Measurements from ENCODE around the gene C4orf17. TPM values are rescaled to one million over a fixed set of nuclear protein-coding genes. Genes with fewer than 3 reads are reported as not detected.

Gene C4orf17
- total RNA-seq (2014; rRNA removed; shearing (Covaris generic)) = not detected in 2 replicates
- total RNA-seq (2022) = not detected in 2 replicates
- not detected for Bru-seq, nascent RNA
- not detected for BruChase-seq, experiment 1, labeled RNA remaining after a 6-hour chase
- not detected for BruChase-seq, experiment 2, labeled RNA remaining after a 2-hour chase
- long read RNA-seq = 0 reads

DNA sequence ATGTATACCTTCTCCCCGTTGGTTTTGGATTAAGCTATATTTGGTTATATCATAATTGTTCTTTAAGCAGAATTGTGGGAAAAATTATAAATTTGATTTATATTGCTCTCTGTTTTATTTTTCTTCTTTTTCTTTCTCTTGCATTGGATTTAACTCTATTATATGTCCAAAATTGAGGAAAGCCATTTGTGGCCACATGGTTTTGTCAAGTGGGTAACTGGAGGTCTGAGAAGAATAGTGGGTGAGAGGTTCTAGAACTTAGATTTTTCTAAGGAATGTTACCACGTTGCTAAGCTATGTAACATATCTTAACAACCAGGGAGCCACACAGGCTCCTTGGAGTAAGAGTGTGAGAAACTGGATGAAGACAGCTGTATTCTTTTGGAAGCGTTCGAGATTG, at the start of gene C4orf17:
C4orf17 (plus strand) TSS at position 301 of the 400 bp plus-strand sequence. CDS start 2,061 bp downstream, outside the sequence.
- ChIA-PET POLR2A (interaction anchor here (0.6 kb wide), 2 partner anchors 221 to 293 kb away, joined by 3 read pairs; no protein-coding TSS in a partner anchor), CTCF (ENCODE audit: unreplicated experiment) (no interaction called here)
- Histone ChIP-seq H3K27ac (ENCODE audit: low read depth, low read length, poor library complexity, severe bottlenecking) (no peak within 1 kb of the TSS), H3K9me2 (ENCODE audit: insufficient read depth, low read length) (no peaks in the 10 kb centered on the region), H3K79me2 (ENCODE audit: insufficient read depth, low read depth, low read length) (no peaks in the 10 kb centered on the region), H3K4me2 (ENCODE audit: low read length) (no peak within 1 kb of the TSS), H3K4me3 (ENCODE audit: low read depth, low read length, poor library complexity, severe bottlenecking) (no peak within 1 kb of the TSS), H3K4me1 (ENCODE audit: insufficient read depth, low read length, poor library complexity, severe bottlenecking) (no peaks in the 10 kb centered on the region), H2AFZ (ENCODE audit: low read length) (no peak within 1 kb of the TSS), H3K36me3 (ENCODE audit: insufficient read depth, low read length) (no peaks in the 10 kb centered on the region), H3K9me3 (ENCODE audit: low read length) (no peaks in the 10 kb centered on the region), H4K20me1 (ENCODE audit: insufficient read depth, low read length) (no peaks in the 10 kb centered on the region)
- no peak for TF ChIP-seq EZH2phosphoT487 (IDR thresholded peaks at IDR 0.05; ENCODE audit: borderline replicate concordance, low read depth, low read length)
- TF ChIP-seq, protein P1, sequence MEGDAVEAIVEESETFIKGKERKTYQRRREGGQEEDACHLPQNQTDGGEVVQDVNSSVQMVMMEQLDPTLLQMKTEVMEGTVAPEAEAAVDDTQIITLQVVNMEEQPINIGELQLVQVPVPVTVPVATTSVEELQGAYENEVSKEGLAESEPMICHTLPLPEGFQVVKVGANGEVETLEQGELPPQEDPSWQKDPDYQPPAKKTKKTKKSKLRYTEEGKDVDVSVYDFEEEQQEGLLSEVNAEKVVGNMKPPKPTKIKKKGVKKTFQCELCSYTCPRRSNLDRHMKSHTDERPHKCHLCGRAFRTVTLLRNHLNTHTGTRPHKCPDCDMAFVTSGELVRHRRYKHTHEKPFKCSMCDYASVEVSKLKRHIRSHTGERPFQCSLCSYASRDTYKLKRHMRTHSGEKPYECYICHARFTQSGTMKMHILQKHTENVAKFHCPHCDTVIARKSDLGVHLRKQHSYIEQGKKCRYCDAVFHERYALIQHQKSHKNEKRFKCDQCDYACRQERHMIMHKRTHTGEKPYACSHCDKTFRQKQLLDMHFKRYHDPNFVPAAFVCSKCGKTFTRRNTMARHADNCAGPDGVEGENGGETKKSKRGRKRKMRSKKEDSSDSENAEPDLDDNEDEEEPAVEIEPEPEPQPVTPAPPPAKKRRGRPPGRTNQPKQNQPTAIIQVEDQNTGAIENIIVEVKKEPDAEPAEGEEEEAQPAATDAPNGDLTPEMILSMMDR (conservative IDR thresholded peaks at IDR 0.05; ENCODE audit: low read length) = no peak
- DNase-seq (ENCODE audit: low spot score) = no peak
- intact Hi-C loops (cut with micrococcal nuclease; ENCODE audit: unreplicated experiment) = no loop called here
- BruUV-seq (replicated peaks) = no TSS peak

DNA sequence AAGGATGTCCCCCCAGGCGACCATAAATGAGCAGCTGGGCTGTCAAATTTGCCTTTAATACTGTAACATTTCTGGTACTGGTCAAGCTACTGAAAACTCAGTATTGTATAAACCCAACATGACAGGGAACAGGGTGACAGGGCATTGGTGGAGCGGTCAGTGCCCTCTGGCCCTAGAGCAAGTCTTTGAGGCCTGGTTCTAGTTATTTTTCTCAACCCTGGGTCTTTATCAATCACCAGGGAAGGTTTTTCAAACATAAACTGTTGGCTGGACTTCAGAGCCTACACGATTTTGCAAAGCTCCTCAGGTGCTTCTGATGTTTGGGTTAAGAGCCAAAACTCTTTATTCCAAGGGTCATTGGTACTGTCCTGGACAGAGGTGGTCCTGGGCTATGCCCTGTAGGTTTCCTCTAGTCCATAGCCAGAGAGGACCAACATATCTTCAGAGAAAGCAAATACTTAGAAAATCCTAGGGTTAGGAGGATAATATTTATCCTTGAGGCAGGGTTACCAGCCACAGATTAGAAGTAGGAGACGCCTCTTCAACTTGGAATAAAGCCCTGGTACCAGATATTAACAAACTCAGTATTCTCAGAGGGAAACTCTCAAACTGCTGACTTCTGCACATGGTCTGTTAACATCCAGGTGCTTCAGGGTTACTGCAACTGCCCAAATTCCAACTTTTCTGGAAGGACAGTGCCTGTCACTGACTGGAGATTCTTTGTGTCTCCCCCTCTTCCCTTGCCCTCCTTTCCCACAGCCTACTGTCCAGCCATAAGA, 49.0 kb upstream of the C4orf17 start:
- intact Hi-C loops (cut with micrococcal nuclease; ENCODE audit: unreplicated experiment) = loop anchor here (5.0 to 10.0 kb wide), 2 partner anchors 343 to 470 kb away; no protein-coding TSS in a partner anchor
- Histone ChIP-seq H3K4me1 (ENCODE audit: insufficient read depth, low read length, poor library complexity, severe bottlenecking) (no peaks in the 10 kb centered on the region), H3K9me2 (ENCODE audit: insufficient read depth, low read length) (no peaks in the 10 kb centered on the region), H3K4me3 (ENCODE audit: low read depth, low read length, poor library complexity, severe bottlenecking) (no peak overlapping the region), H3K79me2 (ENCODE audit: insufficient read depth, low read depth, low read length) (no peaks in the 10 kb centered on the region), H3K27ac (ENCODE audit: low read depth, low read length, poor library complexity, severe bottlenecking) (no peak overlapping the region), H3K36me3 (ENCODE audit: insufficient read depth, low read length) (no peaks in the 10 kb centered on the region), H3K9me3 (ENCODE audit: low read length) (no peaks in the 10 kb centered on the region), H3K4me2 (ENCODE audit: low read length) (no peak overlapping the region), H4K20me1 (ENCODE audit: insufficient read depth, low read length) (no peaks in the 10 kb centered on the region), H2AFZ (ENCODE audit: low read length) (no peak overlapping the region)
- DNase-seq (ENCODE audit: low spot score) = no peak
- CTCF ChIA-PET (ENCODE audit: unreplicated experiment) = no interaction called here
- POLR2A ChIA-PET = interaction anchor here (0.5 to 0.7 kb wide), 2 partner anchors 26 to 505 kb away, joined by 3 read pairs; no protein-coding TSS in a partner anchor
- no TSS peak for BruUV-seq (replicated peaks)
- no peak for TF ChIP-seq EZH2phosphoT487 (IDR thresholded peaks at IDR 0.05; ENCODE audit: borderline replicate concordance, low read depth, low read length)
- TF ChIP-seq, protein P1 (conservative IDR thresholded peaks at IDR 0.05; ENCODE audit: low read length) = no peak
